GM10847 (cell line): ENCODE results near the gene FKBP7.
A peak's percentile ranks its signal among the peaks of the same experiment; 100 is the strongest.

Experiments used
- POLR2A ChIP-seq: IDR thresholded peaks from 2 replicates; pipeline ENCODE4 v1.6.1; 2011; ENCODE audit not compliant: insufficient read length; ENCODE audit errors: extremely low read depth

Gene FKBP7

DNA sequence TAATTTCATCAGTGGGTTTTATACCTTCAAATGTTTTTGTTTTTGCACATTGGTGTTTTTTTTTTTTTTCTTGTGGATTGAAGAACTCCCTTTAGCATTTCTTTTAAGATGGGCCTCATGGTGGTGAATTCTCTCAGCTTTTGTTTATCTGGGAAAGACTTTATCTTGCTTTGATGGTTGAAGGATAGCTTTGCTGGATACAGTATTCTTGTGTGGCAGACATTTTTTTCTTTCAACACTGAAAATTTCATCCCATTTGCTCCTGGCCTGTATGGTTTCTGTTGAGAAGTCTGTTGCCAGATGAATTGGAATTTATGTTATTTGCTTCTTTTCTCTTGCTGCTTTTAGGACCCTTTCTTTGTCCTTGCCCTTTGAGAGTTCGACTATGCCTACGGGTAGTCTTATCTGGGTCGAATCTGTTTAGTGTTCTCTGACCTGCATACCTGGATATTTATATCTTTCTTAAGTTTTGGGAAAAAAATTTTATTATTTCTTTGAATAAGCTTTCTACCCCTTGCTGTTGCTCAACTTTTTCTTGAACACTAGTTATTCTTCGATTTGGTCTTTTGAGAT lies 53.1 kb downstream of the FKBP7 start:
- no peak for TF ChIP-seq POLR2A

DNA sequence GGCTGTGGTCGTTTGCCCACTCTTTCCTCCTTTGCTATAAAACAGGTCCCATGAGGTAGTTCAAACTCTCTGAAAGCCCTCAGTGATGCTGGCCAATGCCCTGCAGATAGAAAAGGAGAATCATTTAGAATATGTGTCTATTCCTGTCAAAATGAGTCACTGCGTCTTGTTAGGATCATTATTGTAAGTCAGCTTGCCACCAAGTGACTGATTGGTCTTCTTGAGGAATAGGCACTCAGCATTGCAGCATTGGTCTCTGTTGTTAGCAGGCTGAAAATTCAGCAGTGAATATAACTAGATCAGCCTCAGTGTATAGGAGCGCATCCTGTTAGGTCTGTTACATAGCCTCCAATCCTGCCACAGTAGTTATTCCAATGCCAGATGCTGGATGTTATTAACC lies 56.3 kb downstream of the FKBP7 start:
- no peak for TF ChIP-seq POLR2A

DNA sequence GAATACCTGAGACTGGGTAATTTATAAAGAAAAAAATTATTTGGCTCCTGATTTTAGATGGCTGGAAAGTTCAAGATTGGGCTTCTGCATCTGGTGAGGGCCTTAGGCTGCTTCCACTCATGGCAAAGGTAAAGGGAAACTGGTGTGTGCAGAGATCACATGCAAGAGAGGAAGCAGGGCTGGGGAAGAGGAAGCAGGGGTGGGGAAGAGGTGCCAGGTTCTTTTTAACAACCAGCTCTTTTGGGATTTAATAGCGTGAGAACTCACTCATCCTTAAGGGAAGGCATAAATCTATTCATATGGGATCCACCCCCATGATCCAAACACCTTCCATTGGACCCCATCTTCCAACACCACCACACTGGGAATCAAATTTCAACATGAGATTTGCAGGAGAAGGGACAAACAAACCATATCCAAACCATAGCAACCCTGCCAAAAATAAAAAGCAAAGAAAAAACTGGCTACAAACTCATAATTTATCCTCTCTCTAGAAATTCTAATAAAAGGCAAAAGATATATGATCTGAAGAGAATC lies 57.9 kb downstream of the FKBP7 start:
- no peak for TF ChIP-seq POLR2A

DNA sequence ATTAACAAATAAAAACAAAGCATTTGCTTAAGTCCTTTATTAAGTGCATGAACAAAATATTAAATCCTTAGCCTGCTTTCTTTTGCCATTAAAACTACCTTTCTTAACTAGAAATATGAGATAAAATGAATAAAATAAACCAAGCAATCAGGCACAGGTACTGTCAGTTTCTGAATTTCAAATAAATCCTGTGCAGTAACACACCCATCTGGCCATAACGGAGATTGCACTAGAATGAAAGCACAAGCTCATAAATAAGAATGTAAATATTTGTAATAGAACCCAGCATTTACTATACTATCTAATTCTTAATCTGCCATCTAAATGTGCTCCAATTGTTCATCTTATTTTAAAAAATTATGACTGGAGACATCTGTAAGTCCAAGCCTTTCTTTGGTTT lies 59.3 kb downstream of the FKBP7 start:
- no peak for TF ChIP-seq POLR2A

DNA sequence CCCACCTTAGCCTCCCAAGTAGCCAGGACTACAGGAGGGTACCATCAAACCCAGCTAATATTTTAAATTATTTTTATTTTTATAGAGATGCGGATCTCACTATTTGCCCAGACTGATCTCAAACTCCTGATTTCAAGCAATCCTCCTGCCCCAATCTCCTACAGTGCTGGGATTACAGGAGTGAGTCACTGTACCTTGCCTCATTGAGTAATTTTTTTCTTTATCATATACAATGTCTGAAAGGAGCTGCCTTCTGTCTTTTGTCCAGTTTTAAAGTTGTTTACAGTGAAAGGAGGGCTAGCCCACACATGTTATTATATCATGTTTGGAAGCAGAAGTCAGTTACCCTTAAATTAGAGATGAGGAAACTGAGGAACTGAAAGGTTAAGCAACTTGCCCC lies 60.0 kb downstream of the FKBP7 start:
- no peak for TF ChIP-seq POLR2A

DNA sequence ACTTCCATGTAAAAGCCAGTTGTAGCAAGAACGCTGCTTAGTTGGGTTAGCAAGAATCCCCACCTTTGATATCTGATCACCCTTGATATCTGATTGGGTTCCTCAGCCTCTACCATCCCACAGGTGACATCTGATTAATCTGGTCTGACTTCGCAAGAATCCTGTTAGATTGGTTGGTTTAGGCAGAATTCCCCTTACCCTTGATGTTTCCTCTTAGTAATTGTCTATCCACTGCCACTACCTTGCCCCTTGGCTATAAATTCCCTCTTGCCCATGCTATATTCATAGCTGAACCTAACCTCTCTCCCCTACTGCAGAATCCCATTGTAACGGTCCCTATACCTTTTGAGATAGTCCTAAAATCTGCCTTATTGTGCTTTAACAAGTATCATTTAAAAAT lies 60.5 kb downstream of the FKBP7 start:
- no peak for TF ChIP-seq POLR2A

DNA sequence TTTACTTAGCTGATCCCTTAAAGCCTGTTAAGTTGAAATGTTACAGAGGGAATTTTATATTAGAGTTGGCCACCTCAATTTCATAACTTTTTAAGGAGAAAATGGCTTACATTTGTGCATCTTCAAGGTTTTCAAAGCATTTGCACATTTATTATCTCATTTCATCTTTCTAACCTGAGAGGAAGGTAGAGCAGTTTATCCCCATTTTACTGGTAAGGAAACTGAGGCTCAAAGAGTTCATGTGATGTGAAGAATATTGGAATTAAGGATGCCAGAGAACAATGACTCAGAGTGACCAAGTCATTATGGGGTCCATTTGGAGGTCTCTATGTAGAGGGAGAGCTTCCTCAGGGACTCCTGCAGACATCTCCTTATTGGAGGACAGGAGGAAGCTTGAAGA lies 62.4 kb downstream of the FKBP7 start:
- TF ChIP-seq POLR2A = no peak

DNA sequence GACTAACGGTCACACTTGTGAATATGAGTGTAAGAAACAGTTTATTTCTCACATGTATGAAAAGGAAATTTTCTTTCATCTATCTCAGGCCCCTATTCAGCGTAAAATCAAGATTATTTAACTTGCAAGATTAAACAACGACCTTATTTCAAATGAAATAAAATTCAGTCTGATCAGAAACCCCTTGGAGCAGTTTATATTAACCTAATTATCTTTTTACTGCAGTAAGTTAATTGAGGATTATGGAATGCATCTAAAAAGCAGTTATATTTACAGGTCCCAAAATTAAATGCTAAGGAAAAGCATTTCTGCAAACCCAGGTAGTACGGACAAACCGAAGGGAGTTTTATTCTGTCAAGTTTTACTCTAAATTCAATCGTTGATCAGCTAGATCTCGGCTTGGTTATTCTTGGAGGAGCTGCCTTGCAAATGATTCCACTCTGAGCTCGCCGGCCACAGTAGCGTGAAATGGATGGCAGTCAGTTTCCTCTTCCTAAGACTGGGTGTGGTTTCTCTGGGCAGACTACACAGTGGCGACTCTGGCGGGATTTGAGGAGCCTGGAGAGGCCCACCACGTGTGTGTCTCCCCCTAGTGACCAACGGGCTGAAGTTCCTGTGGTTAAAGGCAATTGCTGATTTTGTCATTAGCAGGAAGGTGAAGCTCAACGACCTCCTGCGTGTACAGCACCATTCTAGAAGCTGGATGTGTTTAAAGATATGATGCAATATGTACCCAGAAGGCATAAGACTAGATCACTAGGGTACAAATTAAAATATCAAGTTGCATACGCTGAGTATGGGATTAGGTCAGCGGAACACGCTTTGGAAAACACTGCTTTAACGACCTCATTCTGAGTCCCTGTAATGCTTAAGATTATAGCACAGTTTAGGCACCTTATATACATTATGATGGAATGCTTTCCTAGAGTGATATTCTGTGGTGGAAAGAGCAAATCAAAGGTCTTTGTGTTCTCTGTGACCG lies 63.8 kb downstream of the FKBP7 start:
- peak; percentile 58 for TF ChIP-seq POLR2A
